Stimulated activated naive B cell treated with anti-CD40 and anti-IgM and Interleukin-4, amounts not matched to agents 10 μg/mL and 1 μg/mL and 100 μg/mL, for 72 hours (primary cell): ENCODE results near the gene AQP3.
"Not testable (repeated sequence)": the region's sequence is repeated elsewhere in the genome, so short reads cannot be mapped to it uniquely, and the experiment has no call there.

Experiments used
- ATAC-seq, 2 donors: fragments of 150-1000 bp; cut with Tn5 transposase; replicated peaks; 2 replicates each; pipeline ENCODE4 v1.10.0; 2021; ENCODE audit warnings: moderate library complexity in 1 of 2
- DNase-seq: peaks from one replicate; pipeline ENCODE4 v3.0.0; 2021
- H3K27ac Mint-ChIP-seq: one replicate; pipeline ENCODE4 v1.8.0; 2022; ENCODE audit warnings: mild to moderate bottlenecking, mixed read lengths
- H3K27me3 Mint-ChIP-seq, 2 donors: one replicate each; pipeline ENCODE4 v1.8.0; 2022; ENCODE audit warnings: mixed read lengths in 2 of 2
- H3K36me3 Mint-ChIP-seq, 2 donors: one replicate each; pipeline ENCODE4 v1.8.0; 2022; ENCODE audit warnings: mixed read lengths in 2 of 2, mild to moderate bottlenecking in 1 of 2
- H3K4me1 Mint-ChIP-seq, 2 donors: one replicate each; pipeline ENCODE4 v1.8.0; 2022; ENCODE audit warnings: mixed read lengths in 2 of 2, mild to moderate bottlenecking in 1 of 2
- H3K4me3 Mint-ChIP-seq, 2 donors: one replicate each; pipeline ENCODE4 v1.8.0; 2022; ENCODE audit warnings: mild to moderate bottlenecking in 2 of 2, mixed read lengths in 2 of 2, moderate library complexity in 1 of 2
- H3K9me3 Mint-ChIP-seq, 2 donors: one replicate each; pipeline ENCODE4 v1.8.0; 2022; ENCODE audit warnings: mixed read lengths in 2 of 2, mild to moderate bottlenecking in 1 of 2

AQP3 gene

GRCh38 chr9:33425128-33425533, 22.3 kb downstream of the AQP3 start:
- H3K27ac Mint-ChIP-seq: no peak overlapping the region
- H3K36me3 Mint-ChIP-seq: no peaks in the 10 kb centered on the region
- no peak overlapping the region for H3K4me3 Mint-ChIP-seq

GRCh38 chr9:33424492-33424891, 22.9 kb downstream of the AQP3 start:
- ATAC-seq, H3K36me3 Mint-ChIP-seq, DNase-seq, H3K4me1 Mint-ChIP-seq, H3K4me3 Mint-ChIP-seq, H3K27ac Mint-ChIP-seq, H3K9me3 Mint-ChIP-seq: not testable (repeated sequence)
- peaks cover 6 to 14% of the 10 kb centered on the region in 2 donors for H3K27me3 Mint-ChIP-seq

More at GRCh38 chr9:33425128-33425533, 22.3 kb downstream of the AQP3 start:
- Mint-ChIP-seq H3K27me3 (peaks cover 1 to 11% of the 10 kb centered on the region in 2 donors), H3K9me3 (no peaks in the 10 kb centered on the region), H3K4me1 (no peaks in the 10 kb centered on the region)
- DNase-seq (no peak), ATAC-seq (no peak)

- not testable (repeated sequence) for H3K4me3 Mint-ChIP-seq, H3K27ac Mint-ChIP-seq, DNase-seq, H3K4me1 Mint-ChIP-seq, H3K36me3 Mint-ChIP-seq, ATAC-seq, H3K9me3 Mint-ChIP-seq
- peaks cover 6 to 14% of the 10 kb centered on the region in 2 donors for H3K27me3 Mint-ChIP-seq
Measured at GRCh38 chr9:33424043-33424442, 23.4 kb downstream of the AQP3 start.

- Mint-ChIP-seq H3K36me3 (no peaks in the 10 kb centered on the region), H3K27me3 (peaks cover 27 to 28% of the 10 kb centered on the region in 2 donors), H3K27ac (no peak overlapping the region), H3K4me3 (no peak overlapping the region), H3K4me1 (peaks cover 4 to 6% of the 10 kb centered on the region in 2 donors), H3K9me3 (no peaks in the 10 kb centered on the region)
- DNase-seq: no peak
- no peak for ATAC-seq
Measured at GRCh38 chr9:33419708-33420303, 27.6 kb downstream of the AQP3 start.

GRCh38 chr9:33418090-33418489, 29.3 kb downstream of the AQP3 start:
- peaks cover 27 to 28% of the 10 kb centered on the region in 2 donors for H3K27me3 Mint-ChIP-seq
- peaks cover 4 to 6% of the 10 kb centered on the region in 2 donors for H3K4me1 Mint-ChIP-seq
- H3K9me3 Mint-ChIP-seq: no peaks in the 10 kb centered on the region
- H3K27ac Mint-ChIP-seq: no peak overlapping the region
- H3K36me3 Mint-ChIP-seq: no peaks in the 10 kb centered on the region
- no peak for ATAC-seq
- no peak for DNase-seq
- no peak overlapping the region for H3K4me3 Mint-ChIP-seq

- H3K4me1 Mint-ChIP-seq: peaks cover 4 to 6% of the 10 kb centered on the region in 2 donors
- no peak overlapping the region for H3K27ac Mint-ChIP-seq
- peaks cover 27 to 28% of the 10 kb centered on the region in 2 donors for H3K27me3 Mint-ChIP-seq
- DNase-seq (no peak), ATAC-seq (no peak)
- no peaks in the 10 kb centered on the region for H3K36me3 Mint-ChIP-seq
- H3K4me3 Mint-ChIP-seq: no peak overlapping the region
- H3K9me3 Mint-ChIP-seq: no peaks in the 10 kb centered on the region
Measured at GRCh38 chr9:33416996-33417395, 30.4 kb downstream of the AQP3 start.

GRCh38 chr9:33415501-33416038, 31.8 kb downstream of the AQP3 start:
- Mint-ChIP-seq H3K36me3 (no peaks in the 10 kb centered on the region), H3K27ac (no peak overlapping the region), H3K9me3 (no peaks in the 10 kb centered on the region), H3K4me1 (peaks cover 4 to 6% of the 10 kb centered on the region in 2 donors), H3K4me3 (no peak overlapping the region), H3K27me3 (peaks cover 28 to 32% of the 10 kb centered on the region in 2 donors)
- peak; percentile 74 to 86 for ATAC-seq
- DNase-seq: peak; percentile 13

- H3K4me1 Mint-ChIP-seq: peaks cover 4 to 6% of the 10 kb centered on the region in 2 donors
- H3K36me3 Mint-ChIP-seq: no peaks in the 10 kb centered on the region
- H3K27me3 Mint-ChIP-seq: peaks cover 26 to 28% of the 10 kb centered on the region in 2 donors
- no peak for DNase-seq
- H3K4me3 Mint-ChIP-seq: no peak overlapping the region
- H3K9me3 Mint-ChIP-seq: no peaks in the 10 kb centered on the region
- H3K27ac Mint-ChIP-seq: no peak overlapping the region
- no peak for ATAC-seq
Measured at GRCh38 chr9:33414889-33415500, 32.4 kb downstream of the AQP3 start.

GRCh38 chr9:33414268-33414667, 33.1 kb downstream of the AQP3 start:
- H3K27me3 Mint-ChIP-seq: peaks cover 23 to 26% of the 10 kb centered on the region in 2 donors
- DNase-seq (no peak), ATAC-seq (no peak)
- H3K27ac Mint-ChIP-seq: no peak overlapping the region
- peaks cover 4 to 6% of the 10 kb centered on the region in 2 donors for H3K4me1 Mint-ChIP-seq
- H3K4me3 Mint-ChIP-seq: no peak overlapping the region
- no peaks in the 10 kb centered on the region for H3K9me3 Mint-ChIP-seq
- H3K36me3 Mint-ChIP-seq: no peaks in the 10 kb centered on the region

- H3K27ac Mint-ChIP-seq: no peak overlapping the region
- H3K27me3 Mint-ChIP-seq: peaks cover 10 to 20% of the 10 kb centered on the region in 2 donors
- H3K9me3 Mint-ChIP-seq: no peaks in the 10 kb centered on the region
- peak; percentile 52 to 54 for ATAC-seq
- H3K36me3 Mint-ChIP-seq: no peaks in the 10 kb centered on the region
- no peak for DNase-seq
- no peaks in the 10 kb centered on the region for H3K4me1 Mint-ChIP-seq
- no peak overlapping the region for H3K4me3 Mint-ChIP-seq
Measured at GRCh38 chr9:33408087-33408486, 39.3 kb downstream of the AQP3 start.

GRCh38 chr9:33407061-33407460, 40.3 kb downstream of the AQP3 start:
- Mint-ChIP-seq H3K27ac (no peak overlapping the region), H3K27me3 (peaks cover 14 to 20% of the 10 kb centered on the region in 2 donors), H3K4me3 (no peak overlapping the region), H3K4me1 (no peaks in the 10 kb centered on the region), H3K9me3 (no peaks in the 10 kb centered on the region), H3K36me3 (no peaks in the 10 kb centered on the region)
- no peak for DNase-seq
- ATAC-seq: no peak

- peak overlapping the region; percentile 32 for H3K27ac Mint-ChIP-seq
- no peaks in the 10 kb centered on the region for H3K4me1 Mint-ChIP-seq
- DNase-seq (no peak), ATAC-seq (peak in 1 of 2 donors; percentile 16)
- no peaks in the 10 kb centered on the region for H3K36me3 Mint-ChIP-seq
- H3K27me3 Mint-ChIP-seq: peaks cover 18 to 20% of the 10 kb centered on the region in 2 donors
- no peak overlapping the region for H3K4me3 Mint-ChIP-seq
- no peaks in the 10 kb centered on the region for H3K9me3 Mint-ChIP-seq
Measured at GRCh38 chr9:33404788-33405362, 42.5 kb downstream of the AQP3 start.

- no peaks in the 10 kb centered on the region for H3K36me3 Mint-ChIP-seq
- no peaks in the 10 kb centered on the region for H3K9me3 Mint-ChIP-seq
- H3K4me1 Mint-ChIP-seq: no peaks in the 10 kb centered on the region
- ATAC-seq: no peak
- H3K4me3 Mint-ChIP-seq: no peak overlapping the region
- peaks cover 22 to 23% of the 10 kb centered on the region in 2 donors for H3K27me3 Mint-ChIP-seq
- DNase-seq: no peak
- no peak overlapping the region for H3K27ac Mint-ChIP-seq
Measured at GRCh38 chr9:33403941-33404787, 43.2 kb downstream of the AQP3 start.

- H3K4me1 Mint-ChIP-seq, H3K4me3 Mint-ChIP-seq, H3K36me3 Mint-ChIP-seq, ATAC-seq, H3K27ac Mint-ChIP-seq, H3K9me3 Mint-ChIP-seq, DNase-seq: not testable (repeated sequence)
- H3K27me3 Mint-ChIP-seq: peaks cover 18 to 22% of the 10 kb centered on the region in 2 donors
Measured at GRCh38 chr9:33402371-33402770, 45.0 kb downstream of the AQP3 start, which contains the start of gene AQP7. Gene AQP7 (minus strand): TSS chr9:33402568. CDS start chr9:33401262, 1,306 bp downstream.
